HG02642 (cell line): Measurements from ENCODE around the gene STIM1.
"Not testable (repeated sequence)": the region's sequence is repeated elsewhere in the genome, so short reads cannot be mapped to it uniquely, and the experiment has no call there.

Experiments used
- ATAC-seq: cut with Tn5 transposase; IDR thresholded peaks from one replicate; pipeline ENCODE4 v1.9.1; 2021; ENCODE audit warnings: mild to moderate bottlenecking; ENCODE audit not compliant: unreplicated experiment, poor library complexity

STIM1 gene

GRCh38 chr11:3854977-3855807 is at the start of gene STIM1:
STIM1 (plus strand) TSS chr11:3855664; CDS start chr11:3856271, 607 bp downstream.
- ATAC-seq: peak; percentile 69

DNA sequence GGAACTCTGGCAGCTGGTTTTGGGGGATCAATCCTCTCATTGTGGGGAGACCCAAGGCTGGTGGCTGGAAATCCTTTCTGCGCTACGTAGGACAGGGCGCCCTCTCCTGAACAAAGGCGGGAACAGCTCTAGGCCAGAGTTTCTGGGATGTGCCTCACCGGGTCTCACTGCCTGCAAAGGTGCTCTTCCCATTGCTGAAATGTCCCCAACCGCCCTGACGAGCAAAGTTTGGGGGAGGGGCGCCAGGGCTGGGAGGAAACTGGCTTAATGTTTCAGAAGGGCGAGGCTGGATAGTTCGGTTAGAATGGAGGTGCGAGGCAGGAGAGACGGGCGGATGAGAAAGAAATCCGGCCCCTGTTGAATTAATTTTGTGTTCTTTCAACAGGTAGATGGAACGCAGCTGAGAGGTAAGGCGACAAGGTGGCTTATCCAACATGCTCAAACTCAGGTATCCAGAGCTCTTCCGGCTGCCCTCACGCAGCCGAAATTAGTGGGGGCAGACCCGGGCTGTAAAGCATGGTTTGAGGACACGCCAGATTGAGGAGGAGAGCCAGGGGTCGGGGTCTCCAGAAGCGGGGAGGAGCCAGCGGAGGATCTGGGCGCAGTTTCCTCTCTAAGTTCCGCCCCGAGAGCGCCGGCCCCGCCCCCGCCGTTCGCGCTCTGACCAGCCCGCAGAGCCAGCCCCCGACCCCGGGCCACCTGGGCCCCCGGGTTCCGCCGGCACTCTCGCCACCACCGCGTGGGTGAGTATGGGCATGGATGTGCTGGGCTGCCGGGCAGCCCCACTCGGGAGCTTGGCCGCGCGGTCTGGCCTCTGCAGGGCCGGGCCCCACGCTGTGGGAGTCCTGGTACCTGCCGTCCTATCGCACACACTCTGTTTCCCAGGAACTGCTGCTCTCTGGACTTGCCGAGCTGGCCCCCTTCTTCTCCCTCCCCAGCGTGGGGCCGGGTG is 47.3 kb upstream of the STIM1 start, which contains the start of gene PGAP2:
PGAP2 (plus strand) TSS at position 652 of the 952 bp plus-strand sequence. CDS start 2,700 bp downstream, outside the sequence.
- peak; percentile 75 for ATAC-seq

DNA sequence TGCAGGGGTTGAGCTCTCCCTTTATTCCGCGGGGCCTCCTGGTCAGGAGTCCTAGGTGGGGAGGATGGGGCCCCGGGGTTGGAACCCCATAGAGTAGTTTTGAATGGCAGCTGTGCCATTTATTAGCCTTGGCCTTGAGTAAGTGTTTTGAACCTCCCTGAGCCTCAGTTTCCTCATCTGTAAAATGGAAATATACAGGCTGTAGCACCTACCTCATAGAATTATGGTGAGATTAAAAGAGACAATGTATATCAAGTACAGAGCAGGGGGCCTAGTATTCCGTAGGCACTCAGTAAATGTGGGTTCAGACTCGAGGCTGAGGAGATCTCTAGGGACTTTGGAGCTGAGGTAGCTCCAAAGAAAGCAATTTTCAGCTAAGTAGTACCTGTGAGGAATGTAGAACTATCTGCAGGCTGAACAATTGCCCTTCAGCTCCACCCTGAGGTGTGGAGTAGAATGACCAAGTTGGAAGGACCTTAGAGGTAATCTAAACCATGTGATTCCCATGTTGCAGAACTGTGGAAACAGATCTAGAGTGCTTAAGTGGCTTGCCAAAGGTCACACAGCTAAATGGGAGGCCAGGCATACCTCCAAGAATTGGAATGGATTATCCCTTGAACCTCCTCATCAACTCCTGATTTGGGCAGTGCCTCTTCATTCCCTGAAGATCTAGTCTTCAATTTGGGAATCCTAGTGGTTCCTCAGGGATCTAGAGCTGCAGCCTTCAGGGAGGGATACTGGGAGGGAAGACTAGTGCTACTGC is 46.4 kb upstream of the STIM1 start:
- peak; percentile 60 for ATAC-seq

GRCh38 chr11:3809624-3809928 is 45.9 kb upstream of the STIM1 start:
- no peak for ATAC-seq

- no peak for ATAC-seq
Measured at GRCh38 chr11:3810446-3810845, 45.0 kb upstream of the STIM1 start.

- ATAC-seq: no peak
Measured at GRCh38 chr11:3810951-3811350, 44.5 kb upstream of the STIM1 start.

DNA sequence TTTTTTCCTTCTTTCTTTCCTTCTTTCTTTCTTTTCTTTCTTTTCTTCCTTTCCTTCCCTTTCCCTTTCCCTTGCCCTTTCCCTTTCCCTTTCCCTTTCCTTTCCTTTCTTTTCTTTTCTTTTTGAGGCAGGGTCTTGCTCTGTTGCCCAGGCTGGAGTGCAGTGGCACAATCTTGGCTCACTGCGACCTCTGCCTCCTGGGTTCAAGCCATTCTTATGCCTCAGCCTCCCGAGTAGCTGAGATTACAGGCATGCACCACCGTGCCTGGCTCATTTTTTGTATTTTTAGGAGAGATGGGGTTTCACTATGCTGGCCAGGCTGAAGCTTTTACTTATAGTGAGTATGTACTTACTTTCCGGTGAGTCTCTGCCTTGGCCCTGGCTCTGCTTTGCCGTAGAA is 40.6 kb upstream of the STIM1 start:
- not testable (repeated sequence) for ATAC-seq

DNA sequence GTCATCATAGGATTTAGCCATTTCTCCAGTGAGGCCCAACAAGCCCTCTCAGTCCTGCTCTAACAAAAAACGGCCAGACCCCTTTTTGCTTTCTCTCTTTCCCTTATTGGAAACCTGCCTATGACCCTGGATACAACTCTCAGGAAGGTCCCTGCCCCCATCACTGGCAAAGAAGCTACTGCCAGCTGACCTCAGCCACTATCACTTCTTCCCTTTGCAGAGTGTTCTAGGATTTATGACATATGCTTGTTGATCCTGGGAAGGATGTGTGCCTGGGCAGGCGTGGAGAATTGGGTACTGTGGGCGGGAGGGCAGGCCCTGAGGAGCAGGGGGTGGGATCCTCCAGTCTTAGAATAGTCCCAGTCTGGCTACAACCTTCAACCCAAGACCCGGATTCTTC is 39.6 kb upstream of the STIM1 start:
- no peak for ATAC-seq

GRCh38 chr11:3816673-3817072 is 38.8 kb upstream of the STIM1 start:
- no peak for ATAC-seq

DNA sequence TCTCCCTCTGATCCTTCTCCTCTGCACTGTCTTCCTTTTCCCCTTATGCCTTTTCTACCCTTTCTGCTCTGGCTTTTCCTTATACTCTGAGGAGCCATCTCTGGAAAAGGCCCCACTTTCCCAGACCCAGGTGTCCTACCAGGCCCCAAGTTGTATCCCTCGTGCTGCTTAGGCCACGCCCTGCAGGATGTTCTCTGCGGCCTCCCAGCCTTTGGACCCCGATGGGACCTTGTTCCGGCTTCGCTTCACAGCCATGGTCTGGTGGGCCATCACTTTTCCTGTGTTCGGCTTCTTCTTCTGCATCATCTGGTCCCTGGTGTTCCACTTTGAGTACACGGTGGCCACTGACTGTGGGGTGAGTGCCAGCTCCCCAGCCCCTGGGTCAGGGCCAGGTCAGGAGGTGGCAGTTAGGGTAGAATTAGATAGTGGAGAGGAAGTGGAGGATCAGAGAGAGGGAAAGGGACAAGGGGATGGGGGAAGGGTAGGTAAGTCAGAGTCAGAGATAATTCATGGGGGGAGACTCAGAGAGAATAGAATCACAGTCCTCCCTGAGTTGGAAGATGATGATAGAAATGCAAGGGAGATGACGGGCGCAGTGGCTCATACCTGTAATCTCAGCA is 38.2 kb upstream of the STIM1 start:
- no peak for ATAC-seq

- no peak for ATAC-seq
Measured at GRCh38 chr11:3820971-3821370, 34.5 kb upstream of the STIM1 start.

DNA sequence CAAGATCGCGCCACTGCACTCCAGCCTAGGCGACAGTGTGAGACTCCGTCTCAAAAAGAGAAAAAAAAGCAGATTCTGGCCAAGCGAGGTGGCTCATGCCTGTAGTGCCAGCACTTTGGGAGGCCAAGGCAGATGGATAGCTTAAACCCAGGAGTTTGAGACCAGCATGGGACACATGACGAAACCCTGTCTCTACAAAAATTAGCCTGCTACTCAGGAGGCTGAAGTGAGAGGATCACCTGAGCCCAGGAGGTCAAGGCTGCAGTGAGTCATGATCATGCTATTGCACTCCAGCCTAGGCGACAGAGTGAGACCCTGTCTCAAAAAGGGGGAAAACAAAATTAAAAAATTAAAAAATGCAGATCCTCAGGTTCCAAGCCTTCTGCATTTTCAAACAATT is 33.2 kb upstream of the STIM1 start:
- ATAC-seq: no peak

DNA sequence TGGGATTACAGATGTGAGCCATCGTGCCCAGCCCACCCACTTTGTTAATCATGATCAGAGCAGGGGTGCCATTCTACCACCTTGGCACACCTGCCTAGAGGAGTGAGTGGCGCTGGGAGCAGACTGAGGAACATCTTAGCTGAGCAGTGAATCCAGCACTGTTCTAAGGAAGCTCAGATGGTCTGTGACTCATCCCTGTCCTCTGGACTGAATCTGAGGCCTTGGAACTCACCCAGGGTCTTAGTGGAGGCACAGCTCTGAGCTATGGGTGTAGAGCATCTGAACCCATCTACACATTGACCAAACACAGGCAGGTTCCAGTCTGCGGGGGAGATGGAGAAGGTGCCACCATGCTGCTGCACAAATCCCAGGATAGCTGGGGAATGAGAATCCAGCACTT is 32.2 kb upstream of the STIM1 start:
- ATAC-seq: no peak

DNA sequence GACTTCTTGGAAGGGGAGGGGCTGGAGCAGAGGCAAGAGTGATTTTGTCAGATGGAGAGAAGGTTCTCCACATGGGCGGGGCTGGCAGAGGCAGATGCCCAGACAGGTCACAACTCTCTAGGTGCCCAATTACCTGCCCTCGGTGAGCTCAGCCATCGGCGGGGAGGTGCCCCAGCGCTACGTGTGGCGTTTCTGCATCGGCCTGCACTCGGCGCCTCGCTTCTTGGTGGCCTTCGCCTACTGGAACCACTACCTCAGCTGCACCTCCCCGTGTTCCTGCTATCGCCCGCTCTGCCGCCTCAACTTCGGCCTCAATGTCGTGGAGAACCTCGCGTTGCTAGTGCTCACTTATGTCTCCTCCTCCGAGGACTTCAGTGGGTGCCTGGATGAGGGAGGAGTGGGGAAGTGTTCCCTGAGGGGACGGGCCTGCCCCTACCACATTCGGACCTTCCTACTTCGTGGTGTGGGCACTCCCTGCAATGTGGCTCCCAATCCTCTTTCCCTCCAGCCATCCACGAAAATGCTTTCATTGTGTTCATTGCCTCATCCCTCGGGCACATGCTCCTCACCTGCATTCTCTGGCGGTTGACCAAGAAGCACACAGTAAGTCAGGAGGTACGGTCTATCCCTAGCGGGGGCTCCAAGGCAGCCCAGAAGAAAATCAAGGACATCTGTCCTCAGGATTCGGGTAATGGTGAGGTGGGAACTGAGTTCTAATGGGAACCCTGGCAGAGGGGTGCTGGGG is 31.5 kb upstream of the STIM1 start:
- no peak for ATAC-seq

DNA sequence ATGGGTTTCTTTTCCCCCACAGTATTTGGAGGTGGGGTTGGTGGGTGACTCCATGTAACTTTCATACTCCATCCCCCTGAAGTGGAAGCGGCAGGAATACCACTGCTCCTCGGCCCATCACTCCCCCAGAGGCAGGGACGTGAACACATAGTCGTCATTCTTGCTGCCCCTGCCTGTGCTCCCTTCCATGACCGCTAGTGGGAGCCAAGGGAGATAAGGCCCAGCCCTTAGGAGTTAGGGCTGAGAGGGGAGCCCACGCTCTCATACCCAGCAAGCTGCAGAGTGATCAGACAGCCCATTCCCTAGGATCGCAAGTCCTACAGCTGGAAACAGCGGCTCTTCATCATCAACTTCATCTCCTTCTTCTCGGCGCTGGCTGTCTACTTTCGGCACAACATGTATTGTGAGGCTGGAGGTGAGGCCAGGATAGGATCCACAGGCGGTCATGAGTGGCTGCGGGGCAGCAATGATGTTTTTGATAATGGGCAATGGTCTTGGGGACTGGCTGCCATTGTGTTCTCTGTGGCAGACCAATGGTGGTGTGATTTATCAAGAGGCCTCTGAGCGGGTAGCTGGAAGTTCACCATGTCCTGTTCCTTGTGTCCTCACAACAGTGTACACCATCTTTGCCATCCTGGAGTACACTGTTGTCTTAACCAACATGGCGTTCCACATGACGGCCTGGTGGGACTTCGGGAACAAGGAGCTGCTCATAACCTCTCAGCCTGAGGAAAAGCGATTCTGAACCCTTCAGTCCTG is 30.6 kb upstream of the STIM1 start:
- ATAC-seq: peak; percentile 80

- ATAC-seq: no peak
Measured at GRCh38 chr11:3825473-3826154, 29.9 kb upstream of the STIM1 start.

- no peak for ATAC-seq
Measured at GRCh38 chr11:3826721-3827120, 28.7 kb upstream of the STIM1 start.
